ACC112 (cell line): ENCODE data around the gene SP6.

Experiments
- H2AFZ ChIP-seq: fragments of 200-600 bp; sonication (generic); one replicate; pipeline ENCODE4 v1.6.0; 2017; ENCODE audit warnings: antibody characterized with exemption, low read length; ENCODE audit not compliant: unreplicated experiment
- H3K27ac ChIP-seq: fragments of 200-600 bp; sonication (generic); 2 replicates; pipeline ENCODE4 v1.5.1; 2014; ENCODE audit warnings: low read depth, mild to moderate bottlenecking, antibody characterized with exemption, low read length, moderate library complexity
- H3K27me3 ChIP-seq: fragments of 200-600 bp; sonication (generic); 2 replicates; pipeline ENCODE4 v1.6.1; 2014; ENCODE audit warnings: mild to moderate bottlenecking, antibody characterized with exemption, low read length, moderate library complexity, mixed read lengths; ENCODE audit not compliant: insufficient read depth
- H3K36me3 ChIP-seq: fragments of 200-600 bp; sonication (generic); 2 replicates; pipeline ENCODE4 v1.6.1; 2016; ENCODE audit warnings: mild to moderate bottlenecking, antibody characterized with exemption, low read length, moderate library complexity, mixed read lengths; ENCODE audit not compliant: insufficient read depth
- H3K4me1 ChIP-seq: fragments of 200-600 bp; sonication (generic); one replicate; pipeline ENCODE4 v1.6.1; 2016; ENCODE audit warnings: low read length, mixed read lengths; ENCODE audit not compliant: insufficient read depth, unreplicated experiment, control insufficient read depth
- H3K4me3 ChIP-seq: fragments of 200-600 bp; sonication (generic); 2 replicates; pipeline ENCODE4 v1.5.1; 2014; ENCODE audit warnings: mild to moderate bottlenecking, low read depth, low read length
- H3K79me2 ChIP-seq: fragments of 200-600 bp; sonication (generic); one replicate; pipeline ENCODE4 v1.6.0; 2016; ENCODE audit warnings: low read length; ENCODE audit not compliant: control insufficient read depth, unreplicated experiment, insufficient read depth

The SP6 gene

DNA sequence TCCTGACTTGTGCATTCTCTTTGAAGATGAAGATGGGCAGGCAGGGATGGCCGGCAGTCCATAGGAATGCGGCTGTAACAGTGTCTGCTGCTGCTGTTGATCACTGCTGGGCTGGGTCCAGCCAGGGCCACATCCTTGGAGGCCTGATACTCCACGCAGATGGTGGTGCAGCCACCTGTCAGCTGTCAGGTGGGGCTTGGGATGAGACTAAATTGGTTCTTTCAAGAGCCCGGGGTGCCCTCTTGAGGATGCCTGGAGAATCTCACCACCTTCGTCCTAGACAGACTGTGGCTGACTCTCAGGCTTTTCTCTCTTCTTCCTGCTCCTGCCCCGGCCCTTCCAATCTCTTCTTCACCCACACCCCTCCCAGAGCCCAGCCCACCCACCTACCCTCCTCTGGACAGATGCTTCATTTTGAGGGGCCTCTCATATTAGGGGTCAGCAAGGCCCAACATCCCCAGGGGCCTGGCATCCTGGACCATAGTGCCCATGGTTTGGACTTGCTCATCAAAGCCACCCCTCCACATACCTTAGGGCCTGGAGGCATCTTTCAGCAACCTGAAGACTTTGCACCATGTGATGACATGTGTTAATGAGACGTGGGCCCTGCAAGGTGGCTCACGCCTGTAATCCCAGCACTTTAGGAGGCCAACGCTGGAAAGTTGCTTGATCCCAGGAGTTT, 48.5 kb downstream of the SP6 start:
- H2AFZ ChIP-seq: no peak overlapping the region
- no peak overlapping the region for H3K4me3 ChIP-seq
- no peaks in the 10 kb centered on the region for H3K4me1 ChIP-seq

DNA sequence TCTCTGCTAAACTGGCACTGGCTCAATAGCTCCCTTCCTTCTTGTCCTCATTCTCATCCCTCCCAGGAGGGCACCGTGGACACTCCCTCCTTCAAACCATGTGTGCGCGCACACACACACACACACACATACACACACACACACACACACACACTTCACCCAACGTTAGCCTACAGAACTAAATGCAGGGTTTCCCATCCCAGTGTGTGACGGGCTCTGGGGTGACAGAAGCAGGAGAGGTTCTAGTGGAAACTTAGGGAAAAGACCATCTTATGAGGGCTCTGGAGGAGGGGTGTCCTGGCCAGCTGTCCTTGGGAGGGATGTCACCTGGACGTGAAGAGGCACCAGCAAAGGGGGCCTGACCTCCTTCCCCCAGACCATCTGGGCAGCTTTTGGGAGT, 49.1 kb downstream of the SP6 start:
- no peaks in the 10 kb centered on the region for H3K36me3 ChIP-seq
- H3K27me3 ChIP-seq: peaks cover 44% of the 10 kb centered on the region
- no peaks in the 10 kb centered on the region for H3K4me1 ChIP-seq
- H3K79me2 ChIP-seq: no peaks in the 10 kb centered on the region
- no peak overlapping the region for H2AFZ ChIP-seq
- no peak overlapping the region for H3K4me3 ChIP-seq
- H3K27ac ChIP-seq: no peak overlapping the region

More for the DNA sequence above, 48.5 kb downstream of the SP6 start:
- Histone ChIP-seq H3K27ac (no peak overlapping the region), H3K27me3 (peaks cover 41% of the 10 kb centered on the region), H3K36me3 (no peaks in the 10 kb centered on the region), H3K79me2 (no peaks in the 10 kb centered on the region)

DNA sequence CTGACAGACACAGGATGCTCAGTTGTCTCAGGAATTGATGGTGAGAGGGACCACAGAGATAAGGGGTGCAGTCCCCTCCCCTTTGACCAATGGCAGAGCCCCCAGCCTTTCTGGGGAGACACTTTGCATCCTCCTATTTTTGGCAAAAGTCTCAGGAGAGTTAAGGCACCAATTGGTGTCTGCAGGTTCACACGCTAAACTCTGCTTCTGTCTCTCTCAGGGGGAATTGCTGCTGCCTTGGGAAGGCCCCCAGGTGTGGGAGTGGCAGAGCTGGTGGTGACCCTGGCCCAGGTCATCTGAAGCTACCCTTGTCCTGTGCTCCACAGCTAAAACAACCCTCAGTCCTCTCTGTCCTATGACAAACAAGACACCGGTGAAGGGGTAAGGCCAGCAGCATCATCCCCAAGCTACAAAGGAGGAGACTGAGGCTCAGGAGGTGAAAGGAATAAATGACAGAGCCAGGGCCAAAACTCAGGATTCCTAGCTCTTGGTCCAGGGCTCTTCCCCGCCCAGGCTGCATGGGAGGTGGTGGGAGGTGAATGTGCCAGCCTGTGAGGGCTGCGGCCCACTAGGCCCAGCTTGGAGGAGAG, 49.7 kb downstream of the SP6 start:
- Histone ChIP-seq H3K36me3 (no peaks in the 10 kb centered on the region), H3K4me3 (no peak overlapping the region), H3K79me2 (no peaks in the 10 kb centered on the region), H3K27ac (no peak overlapping the region), H3K27me3 (peaks cover 44% of the 10 kb centered on the region), H3K4me1 (no peaks in the 10 kb centered on the region), H2AFZ (no peak overlapping the region)

DNA sequence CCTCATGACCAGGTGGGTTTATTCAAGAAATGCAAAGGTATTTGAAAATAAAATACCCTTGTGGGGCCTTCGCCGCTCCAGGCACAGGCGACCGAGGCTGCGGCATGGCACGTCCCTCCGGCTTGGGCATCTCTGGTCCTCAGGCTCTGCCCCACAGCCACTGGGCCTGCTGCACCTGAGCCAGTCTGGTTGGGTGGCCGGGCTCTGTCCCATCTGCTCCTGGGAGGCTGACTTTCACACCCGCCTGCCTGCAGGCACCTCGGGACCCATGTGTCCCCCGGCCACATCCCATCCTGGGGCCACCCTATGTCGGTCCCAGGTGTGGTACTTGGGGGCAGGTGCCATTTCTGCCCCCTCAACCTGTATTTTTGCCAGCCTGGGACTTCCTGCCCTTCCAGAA, 50.3 kb downstream of the SP6 start:
- no peak overlapping the region for H2AFZ ChIP-seq
- H3K79me2 ChIP-seq: no peaks in the 10 kb centered on the region
- H3K4me1 ChIP-seq: no peaks in the 10 kb centered on the region
- no peak overlapping the region for H3K27ac ChIP-seq
- H3K4me3 ChIP-seq: no peak overlapping the region
- H3K27me3 ChIP-seq: peaks cover 44% of the 10 kb centered on the region
- H3K36me3 ChIP-seq: no peaks in the 10 kb centered on the region

DNA sequence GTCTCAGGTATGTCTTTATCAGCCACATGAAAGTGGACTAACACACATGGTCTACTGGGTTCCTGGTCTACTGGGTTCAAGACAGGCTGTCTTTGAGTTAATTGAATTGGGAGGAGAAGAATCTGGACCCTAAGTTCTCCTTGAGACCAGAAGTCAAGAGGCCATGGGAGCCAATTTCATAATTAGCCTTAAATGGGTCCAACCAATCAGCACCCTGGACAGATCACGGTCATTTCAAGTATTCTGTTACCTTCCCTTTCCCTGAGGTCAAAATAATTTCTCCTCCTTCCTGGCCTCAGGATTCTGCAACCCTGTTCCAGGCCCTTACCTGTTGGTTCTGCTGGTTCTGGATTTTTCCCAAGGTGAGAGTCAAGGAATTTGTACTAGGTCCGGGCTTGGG, 53.2 kb downstream of the SP6 start:
- Histone ChIP-seq H3K36me3 (no peaks in the 10 kb centered on the region), H3K27me3 (peaks cover 56% of the 10 kb centered on the region), H3K79me2 (no peaks in the 10 kb centered on the region), H3K4me1 (no peaks in the 10 kb centered on the region), H2AFZ (no peak overlapping the region), H3K4me3 (no peak overlapping the region), H3K27ac (no peak overlapping the region)
